Right kidney (tissue), 1 donor: ENCODE results near the gene EP300.
A peak's percentile ranks its signal among the peaks of the same experiment; 100 is the strongest.

ENCODE experiments used
- DNase-seq: peaks from one replicate; pipeline ENCODE4 v3.0.0-alpha.2; 2016

Gene EP300

DNA sequence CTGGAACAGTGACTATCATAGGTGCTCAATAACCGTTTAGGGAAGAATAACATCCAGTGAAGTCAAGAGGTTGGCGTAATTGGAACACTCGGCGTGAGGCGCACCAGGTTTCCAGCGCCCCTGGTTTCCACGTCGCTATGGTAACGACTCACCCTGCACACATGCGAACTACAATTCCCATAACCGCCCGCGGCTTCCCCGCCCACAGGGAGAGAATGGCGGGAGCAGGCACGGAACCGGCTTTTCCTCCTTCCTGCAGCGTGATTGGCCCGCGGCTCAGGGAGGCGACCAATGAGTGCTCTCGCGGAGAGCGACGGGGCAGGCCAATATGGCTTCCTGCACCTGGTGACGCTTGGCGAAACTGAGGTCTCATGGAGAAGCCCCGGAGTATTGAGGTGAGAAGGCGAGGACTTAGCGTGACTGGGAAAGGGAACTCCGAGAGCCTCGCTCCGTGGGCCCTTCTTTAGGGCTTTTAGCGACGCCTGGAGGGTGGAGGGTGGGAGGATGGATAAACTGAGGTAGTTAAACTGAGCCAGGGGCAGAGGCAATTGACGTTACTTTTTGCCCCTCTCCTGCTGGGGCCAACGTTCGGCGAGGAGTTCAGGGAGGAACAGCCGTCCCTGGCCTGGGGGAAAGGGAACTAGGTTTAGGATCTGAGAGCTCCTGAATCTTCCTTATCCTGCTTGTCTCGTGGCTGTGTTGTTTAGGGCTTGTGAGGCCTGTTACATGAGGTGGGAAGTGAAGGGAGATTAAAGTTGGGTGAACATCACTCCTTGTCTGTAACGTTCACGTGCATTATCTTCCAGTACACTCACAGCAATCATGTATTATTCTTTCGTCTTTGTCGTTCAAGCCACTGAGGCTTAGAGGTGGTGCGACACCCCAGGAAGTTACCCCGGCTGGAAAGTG lies 112.9 kb downstream of the EP300 start, which contains the start of gene L3MBTL2:
L3MBTL2 (plus strand) TSS at position 321 of the 909 bp plus-strand sequence; CDS start at position 372, 51 bp downstream.
- peak; percentile 80 for DNase-seq

DNA sequence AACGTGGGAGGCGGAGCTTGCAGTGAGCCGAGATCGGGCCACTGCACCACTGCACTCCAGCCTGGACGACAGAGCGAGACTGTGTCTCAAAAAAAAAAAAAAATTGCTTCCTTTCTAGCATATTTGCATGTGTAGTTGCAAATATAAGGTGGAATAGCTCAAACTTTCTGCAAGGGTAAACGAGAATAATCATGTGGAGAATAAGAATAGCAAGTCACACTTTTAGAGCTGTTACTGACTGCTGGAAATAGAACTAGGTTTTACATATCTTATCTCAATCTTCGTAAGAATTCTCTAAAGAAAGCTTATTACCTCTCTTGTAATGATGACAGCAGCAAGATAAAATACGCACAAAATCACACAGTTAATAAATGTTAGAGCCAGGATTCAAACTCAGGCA lies 114.3 kb downstream of the EP300 start:
- no peak for DNase-seq

DNA sequence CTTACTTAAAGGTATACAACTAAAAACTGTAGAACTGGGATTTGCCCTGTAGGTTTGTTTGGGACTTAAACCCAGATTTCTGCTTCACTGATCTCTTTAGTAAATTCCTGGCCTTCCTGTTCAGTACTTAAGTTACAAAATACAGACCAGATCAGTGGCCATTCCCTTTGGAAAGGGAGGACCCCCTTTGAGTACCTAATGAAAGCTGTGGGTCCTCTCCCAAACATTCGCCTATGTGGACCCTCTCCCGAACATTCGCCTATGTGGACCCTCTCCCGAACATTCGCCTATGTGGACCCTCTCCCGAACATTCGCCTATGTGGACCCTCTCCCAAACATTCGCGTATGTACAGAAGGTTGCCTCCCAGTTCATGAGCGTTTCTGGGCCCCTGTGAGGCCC lies 123.0 kb downstream of the EP300 start:
- no peak for DNase-seq

DNA sequence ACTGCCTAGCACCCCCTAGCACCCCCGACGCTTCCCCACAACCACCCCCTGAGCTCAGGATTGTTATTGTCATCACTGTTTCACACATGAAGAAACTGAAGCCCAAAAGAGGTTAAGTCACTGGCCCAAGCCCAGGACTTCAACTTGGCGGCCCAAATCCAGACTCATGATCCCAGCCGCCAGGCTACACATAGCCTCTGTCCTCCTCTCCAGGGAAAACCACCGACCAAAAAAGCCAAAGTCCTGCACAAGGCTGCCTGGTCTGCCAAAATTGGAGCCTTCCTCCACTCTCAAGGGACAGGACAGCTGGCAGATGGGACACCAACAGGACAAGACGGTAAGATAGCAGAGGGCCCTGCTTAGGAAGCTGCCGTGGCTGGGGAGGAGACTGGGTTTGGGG lies 123.5 kb downstream of the EP300 start:
- no peak for DNase-seq

DNA sequence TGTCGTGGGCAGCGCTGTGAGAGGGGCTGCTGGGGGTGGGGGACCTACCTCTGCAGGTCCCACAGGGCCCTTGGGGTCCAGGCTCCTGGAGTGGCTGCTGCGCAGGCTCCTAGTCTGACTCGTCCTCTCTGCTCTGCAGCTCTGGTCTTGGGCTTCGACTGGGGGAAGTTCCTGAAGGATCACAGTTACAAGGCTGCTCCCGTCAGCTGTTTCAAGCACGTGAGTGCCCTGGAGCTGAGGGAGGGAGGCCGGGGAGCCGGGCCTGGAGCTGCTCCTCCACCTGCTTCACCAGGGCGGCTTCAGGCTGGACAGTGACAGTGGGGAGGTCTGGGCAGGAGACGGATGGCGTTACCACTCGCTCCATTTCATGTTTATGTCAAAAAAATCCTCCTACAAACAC lies 124.6 kb downstream of the EP300 start:
- DNase-seq = no peak

DNA sequence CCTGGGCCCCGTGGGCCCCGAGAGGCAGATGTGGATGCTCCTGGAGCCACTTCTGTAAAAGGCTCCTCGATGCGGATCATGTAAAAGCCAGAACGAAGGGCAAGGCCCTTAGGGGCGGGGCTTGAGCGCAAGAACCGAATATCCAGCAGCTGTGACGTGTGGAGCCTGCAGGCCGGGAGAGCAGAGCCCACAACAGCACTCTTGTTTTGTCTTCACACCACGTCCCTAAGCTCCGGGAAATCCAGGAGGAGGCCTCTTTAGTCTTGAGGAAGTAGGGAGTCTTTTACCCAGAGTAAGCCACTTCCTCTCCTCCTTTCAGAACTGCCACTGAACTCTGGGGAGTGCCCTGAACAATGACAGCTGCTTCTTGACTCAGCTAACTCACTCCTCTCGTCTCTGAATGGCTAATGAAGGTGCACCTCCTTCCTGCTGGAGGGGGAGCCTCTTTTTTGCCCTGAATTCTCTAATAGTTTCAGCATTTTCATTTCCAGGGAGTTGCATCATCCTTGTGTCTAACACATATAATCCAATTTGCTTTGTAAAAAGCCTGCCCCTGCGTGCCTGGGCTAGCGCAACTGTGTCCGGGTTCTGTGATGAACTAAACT lies 125.3 kb downstream of the EP300 start:
- peak; percentile 46 for DNase-seq

DNA sequence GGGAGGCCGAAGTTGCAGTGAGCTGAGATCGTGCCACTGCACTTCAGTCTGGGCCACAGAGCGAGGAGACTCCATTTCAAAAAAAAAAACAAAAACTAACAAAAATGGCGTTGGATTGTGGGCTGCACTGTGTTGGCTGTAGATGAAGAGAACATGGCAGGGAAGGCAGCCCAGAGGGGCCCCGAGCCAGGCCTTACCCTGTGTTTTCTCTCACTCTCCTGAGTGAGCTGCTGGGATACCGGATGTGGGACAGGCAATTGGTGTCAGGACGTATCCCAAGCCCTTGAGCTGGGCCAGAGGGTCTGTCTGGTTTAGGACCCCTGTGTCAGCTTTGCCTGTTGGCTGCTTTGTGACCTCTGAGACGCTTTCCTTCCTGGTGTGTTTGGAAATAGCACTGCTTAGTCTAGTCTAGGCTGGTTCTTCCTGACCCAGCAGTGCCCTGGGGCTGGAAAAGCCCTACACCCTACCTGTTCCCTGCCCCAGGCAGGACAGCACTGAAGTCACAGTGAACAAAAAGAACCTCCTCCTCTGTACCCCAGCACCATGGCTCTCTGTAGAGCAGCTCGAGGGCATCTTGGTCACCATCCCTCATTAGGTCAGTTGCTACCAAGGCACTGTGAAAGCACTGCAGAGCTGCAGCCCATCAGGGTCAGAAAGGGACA lies 130.6 kb downstream of the EP300 start:
- no peak for DNase-seq

DNA sequence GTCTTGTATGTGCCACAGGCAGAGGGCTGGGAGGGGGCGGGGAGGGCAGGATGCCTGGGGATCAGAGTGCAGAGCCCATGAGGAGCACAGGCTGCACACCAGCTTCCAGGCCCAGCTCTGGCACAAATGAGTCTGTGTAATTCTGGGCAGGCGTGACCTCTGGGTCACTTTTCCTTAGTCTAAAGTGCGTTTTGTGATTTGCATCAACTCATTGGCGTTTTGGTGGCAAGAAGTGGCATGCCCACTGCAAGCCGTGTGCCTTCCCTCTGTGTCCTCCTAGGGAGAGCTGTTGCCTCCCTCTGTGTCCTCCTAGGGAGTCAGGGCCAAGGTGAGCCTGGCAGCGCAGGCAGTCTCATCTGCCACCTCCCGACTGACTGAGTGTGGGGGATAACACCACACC lies 131.1 kb downstream of the EP300 start:
- DNase-seq = no peak

DNA sequence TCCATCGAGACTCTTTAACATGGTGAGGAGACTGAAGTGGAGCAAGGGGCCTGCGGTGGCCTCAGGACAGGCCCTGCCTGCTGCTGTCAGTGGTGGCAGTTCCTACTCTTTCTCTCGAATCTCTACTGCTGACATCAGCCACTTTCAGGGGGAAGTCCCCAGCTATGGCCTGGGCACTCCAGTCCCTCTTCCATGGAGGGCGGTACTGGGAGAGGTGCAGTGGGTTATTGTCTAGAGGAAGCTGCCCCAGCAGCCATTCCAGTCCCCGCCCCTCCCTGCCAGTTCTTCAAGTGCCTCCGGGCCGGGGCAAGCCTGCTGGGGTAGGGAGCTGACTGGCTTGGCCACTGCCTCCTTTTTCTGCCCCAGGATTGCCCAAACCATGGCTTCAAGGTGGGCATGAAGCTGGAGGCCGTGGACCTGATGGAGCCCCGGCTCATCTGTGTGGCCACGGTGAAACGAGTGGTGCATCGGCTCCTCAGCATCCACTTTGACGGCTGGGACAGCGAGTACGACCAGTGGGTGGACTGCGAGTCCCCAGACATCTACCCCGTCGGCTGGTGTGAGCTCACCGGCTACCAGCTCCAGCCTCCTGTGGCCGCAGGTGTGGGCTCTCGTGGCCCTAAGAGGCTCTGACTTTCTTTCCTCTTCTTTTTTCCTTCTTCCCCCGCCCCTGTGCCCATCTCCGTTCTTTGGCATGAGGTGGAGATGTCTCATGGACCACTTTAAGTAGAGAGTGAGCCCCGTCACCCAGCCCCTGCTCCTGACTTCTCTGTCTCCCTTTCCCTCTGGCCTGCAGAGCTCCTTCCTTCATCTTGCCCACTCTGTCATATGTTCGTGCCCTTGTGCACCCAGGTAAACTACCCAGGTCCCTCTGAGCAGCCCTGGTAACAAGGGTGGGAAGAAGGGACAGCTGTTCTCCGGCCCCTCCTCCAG lies 134.6 kb downstream of the EP300 start:
- no peak for DNase-seq

DNA sequence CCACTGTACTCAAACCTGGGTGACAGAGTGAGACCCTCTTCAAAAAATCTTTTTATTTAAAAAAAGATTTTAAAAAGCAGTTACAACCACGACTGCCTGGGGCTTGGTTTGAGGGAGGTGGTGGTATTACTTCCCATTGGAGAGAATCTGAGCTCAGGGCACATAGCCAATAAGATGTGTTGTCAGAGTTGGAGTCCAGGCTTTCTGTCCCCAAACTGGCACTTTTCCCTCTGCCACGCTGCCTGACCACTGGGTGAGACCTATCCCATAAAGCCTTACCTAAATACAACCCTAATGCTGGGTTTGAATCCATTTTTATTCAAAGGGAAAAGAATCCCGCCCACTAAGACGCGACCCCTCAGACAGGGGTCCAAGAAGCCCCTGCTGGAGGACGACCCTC lies 136.8 kb downstream of the EP300 start:
- DNase-seq = no peak
